ENCODE results near the gene NOTUM. TPM values are rescaled to one million over a fixed set of nuclear protein-coding genes. Genes with fewer than 3 reads are reported as not detected.

The NOTUM gene
- total and polyA plus RNA-seq, 2 donors (not counting 3 experiments of a cell fraction or from before 2014, with no cell fraction given): not detected

DNA sequence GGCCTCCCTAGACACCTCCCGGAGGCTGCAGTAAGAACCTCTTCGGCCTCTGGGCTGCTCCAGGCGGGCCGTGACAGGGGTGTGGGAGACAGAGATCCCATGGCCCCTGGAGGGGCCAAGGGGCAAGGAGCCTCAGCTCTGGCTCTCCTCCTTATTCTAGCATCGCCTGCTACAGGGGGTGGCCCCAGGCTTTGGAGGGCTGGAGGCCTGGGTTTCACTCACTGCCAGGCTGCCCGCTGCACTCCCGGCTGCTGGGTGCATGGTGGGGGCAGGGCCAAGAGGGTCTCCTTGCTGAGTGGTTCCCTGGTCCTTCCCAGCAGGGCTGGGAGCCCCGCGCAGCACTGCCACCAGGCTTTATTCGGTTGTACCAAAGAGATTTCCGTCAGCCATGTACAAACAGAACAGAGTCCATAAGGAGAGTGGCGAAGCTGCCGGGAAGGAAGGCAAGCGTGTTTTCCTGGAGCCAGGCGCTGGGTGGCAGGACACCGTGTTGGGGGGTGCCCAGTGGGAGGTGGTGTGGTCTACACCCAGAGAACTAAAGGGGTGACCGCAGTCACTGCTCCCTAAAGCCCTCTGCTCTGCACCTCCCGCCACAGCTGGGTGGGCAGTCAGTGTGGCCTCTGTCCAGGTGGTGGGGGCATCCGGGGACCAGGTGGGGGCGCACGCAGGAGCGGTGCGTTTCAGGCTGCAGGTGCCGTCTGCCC, 56.9 kb downstream of the NOTUM start:
- no peaks in the 10 kb centered on the region for H3K9me1 ChIP-seq (replicated peaks; ENCODE audit: control insufficient read depth, extremely low read depth, insufficient read depth, low read length)
- no peak overlapping the region for H3K27ac ChIP-seq (ENCODE audit: insufficient read depth, low read depth, low read length)
- dilution Hi-C loops (cut with MboI; ENCODE audit: extremely low pct_ligation_motif_present, low sequenced_read_pairs): no loop called here
- peaks cover 3% of the 10 kb centered on the region for H3K4me1 ChIP-seq (ENCODE audit: control insufficient read depth, extremely low read depth, insufficient read depth, low read length)
- intact Hi-C loops (cut with micrococcal nuclease): no loop called here
- no peaks in the 10 kb centered on the region for H3K9me3 ChIP-seq (replicated peaks; ENCODE audit: control insufficient read depth, insufficient read depth, low read length)
- BruUV-seq (replicated peaks): no TSS peak
- H3K79me2 ChIP-seq (ENCODE audit: control insufficient read depth, insufficient read depth, low read length): no peaks in the 10 kb centered on the region
- H2AFZ ChIP-seq (ENCODE audit: low read depth, low read length): no peak overlapping the region
- FAIRE-seq: no peak
- H3K36me3 ChIP-seq (ENCODE audit: control insufficient read depth in 2 of 2, extremely low read depth in 1 of 2, insufficient read depth in 2 of 2, low read length in 2 of 2): peaks cover 2 to 5% of the 10 kb centered on the region in 2 experiments
- TF ChIP-seq EZH2 (IDR thresholded peaks at IDR 0.05; ENCODE audit: borderline replicate concordance, low read depth, low read length, severe bottlenecking): no peak
- TF ChIP-seq JUN (IDR thresholded peaks at IDR 0.05; ENCODE audit: borderline replicate concordance, insufficient read depth, insufficient read length, low read depth): no peak
- TF ChIP-seq, protein P1, sequence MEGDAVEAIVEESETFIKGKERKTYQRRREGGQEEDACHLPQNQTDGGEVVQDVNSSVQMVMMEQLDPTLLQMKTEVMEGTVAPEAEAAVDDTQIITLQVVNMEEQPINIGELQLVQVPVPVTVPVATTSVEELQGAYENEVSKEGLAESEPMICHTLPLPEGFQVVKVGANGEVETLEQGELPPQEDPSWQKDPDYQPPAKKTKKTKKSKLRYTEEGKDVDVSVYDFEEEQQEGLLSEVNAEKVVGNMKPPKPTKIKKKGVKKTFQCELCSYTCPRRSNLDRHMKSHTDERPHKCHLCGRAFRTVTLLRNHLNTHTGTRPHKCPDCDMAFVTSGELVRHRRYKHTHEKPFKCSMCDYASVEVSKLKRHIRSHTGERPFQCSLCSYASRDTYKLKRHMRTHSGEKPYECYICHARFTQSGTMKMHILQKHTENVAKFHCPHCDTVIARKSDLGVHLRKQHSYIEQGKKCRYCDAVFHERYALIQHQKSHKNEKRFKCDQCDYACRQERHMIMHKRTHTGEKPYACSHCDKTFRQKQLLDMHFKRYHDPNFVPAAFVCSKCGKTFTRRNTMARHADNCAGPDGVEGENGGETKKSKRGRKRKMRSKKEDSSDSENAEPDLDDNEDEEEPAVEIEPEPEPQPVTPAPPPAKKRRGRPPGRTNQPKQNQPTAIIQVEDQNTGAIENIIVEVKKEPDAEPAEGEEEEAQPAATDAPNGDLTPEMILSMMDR (IDR thresholded peaks at IDR 0.05; ENCODE audit: extremely low read depth in 1 of 2, insufficient read depth in 1 of 2, low read depth in 1 of 2, low read length in 2 of 2): no peak
- no peak for TF ChIP-seq MYC (IDR thresholded peaks at IDR 0.05; ENCODE audit: low read depth, low read length)
- TF ChIP-seq GATA2 (IDR thresholded peaks at IDR 0.05; ENCODE audit: insufficient read depth, insufficient read length, low read depth, low read length): no peak
- TF ChIP-seq, protein P2, sequence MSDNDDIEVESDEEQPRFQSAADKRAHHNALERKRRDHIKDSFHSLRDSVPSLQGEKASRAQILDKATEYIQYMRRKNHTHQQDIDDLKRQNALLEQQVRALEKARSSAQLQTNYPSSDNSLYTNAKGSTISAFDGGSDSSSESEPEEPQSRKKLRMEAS (IDR thresholded peaks at IDR 0.05; ENCODE audit: insufficient read depth, insufficient read length): no peak
- no peak for TF ChIP-seq POLR2A (IDR thresholded peaks at IDR 0.05; ENCODE audit: low read depth, low read length)
- TF ChIP-seq POLR2AphosphoS5 (IDR thresholded peaks at IDR 0.05; ENCODE audit: insufficient read depth, low read depth, low read length): no peak
- no peak for TF ChIP-seq FOS (IDR thresholded peaks at IDR 0.05; ENCODE audit: borderline replicate concordance, insufficient read depth, low read length)
- no peaks in the 10 kb centered on the region for H4K20me1 ChIP-seq (replicated peaks; ENCODE audit: control insufficient read depth, extremely low read depth, insufficient read depth, low read length)
- H3K4me2 ChIP-seq (ENCODE audit: insufficient read depth, low read length): no peak overlapping the region
- no peak overlapping the region for H3K9ac ChIP-seq (replicated peaks; ENCODE audit: extremely low read depth, insufficient read depth, low read length)
- ChIA-PET CTCF (interaction anchor here (1.7 kb wide), 1 partner anchor 11 kb away, joined by 4 read pairs; no protein-coding TSS in a partner anchor), POLR2A (interaction anchor here (0.6 kb wide), 1 partner anchor 12 kb away, joined by 8 read pairs; no protein-coding TSS in a partner anchor)
- H3K27me3 ChIP-seq (ENCODE audit: control insufficient read depth in 2 of 2, insufficient read depth in 2 of 2, low read length in 2 of 2): no peaks in the 10 kb centered on the region
- DNase-seq (ENCODE audit: low read depth, low spot score): no peak
- H3K4me3 ChIP-seq (replicated peaks in 1 of 3; ENCODE audit: insufficient read depth in 1 of 3, low read depth in 1 of 3, low read length in 3 of 3): no peak overlapping the region

Measured in endothelial cell of umbilical vein (primary cell).